ENCODE results near the gene C17orf100. TPM values are rescaled to one million over a fixed set of nuclear protein-coding genes. Genes with fewer than 3 reads are reported as not detected.

C17orf100 gene
- 10 to 100 TPM in 2 of 4 donors, 1 to 10 TPM in 2; 8.0 to 12.7 (median 9.6) TPM for polyA plus RNA-seq (ENCODE audit: insufficient read length in 4 of 4)

- peak in 3 of 4 donors; percentile 81 to 83 (median 82) for DNase-seq (ENCODE audit: low read depth in 4 of 4, low spot score in 3 of 4)
Observed at GRCh38 chr17:6651354-6651918, at the start of gene C17orf100, which contains the start of gene MED31. Gene C17orf100, plus strand, starts transcription at chr17:6651762. Its CDS starts 152 bp downstream, at chr17:6651914. Gene MED31, minus strand, starts transcription at chr17:6651605. Its CDS starts 77 bp downstream, at chr17:6651528.

- no peak for DNase-seq (ENCODE audit: low read depth in 4 of 4, low spot score in 3 of 4)
Observed at GRCh38 chr17:6602141-6602540, 49.4 kb upstream of the C17orf100 start.

DNA sequence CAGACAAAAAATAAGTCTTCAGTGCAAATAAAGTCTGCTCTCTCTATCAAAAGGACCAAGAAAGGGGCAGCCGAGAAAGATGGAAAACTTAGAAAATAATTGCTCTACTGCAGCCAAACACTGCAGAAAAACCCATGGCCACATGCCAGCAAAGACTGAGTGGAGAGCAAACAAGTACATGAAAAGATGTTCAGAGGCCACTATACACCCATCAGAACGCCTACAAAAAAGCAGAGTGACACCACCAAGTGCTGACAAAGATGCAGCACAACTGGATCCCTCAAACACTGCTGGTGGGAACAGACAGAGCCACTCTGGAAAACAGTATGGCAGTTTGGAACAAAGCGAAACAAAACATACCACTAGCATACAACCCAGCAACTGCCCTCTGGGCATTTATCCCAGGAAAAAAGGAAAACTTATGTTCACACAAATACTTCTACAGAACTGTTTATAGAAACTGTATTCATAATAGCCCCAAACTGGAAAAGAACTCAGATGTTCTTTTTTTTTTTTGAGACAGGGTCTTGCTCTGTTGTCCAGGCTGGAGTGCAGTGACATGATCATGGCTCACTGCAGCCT is 47.7 kb upstream of the C17orf100 start:
- DNase-seq (ENCODE audit: low read depth in 4 of 4, low spot score in 3 of 4), result peak in 1 of 4 donors; percentile 5

GRCh38 chr17:6605142-6605541 is 46.4 kb upstream of the C17orf100 start:
- no peak for DNase-seq (ENCODE audit: low read depth in 4 of 4, low spot score in 3 of 4)

- DNase-seq (ENCODE audit: low read depth in 4 of 4, low spot score in 3 of 4), result no peak
Observed at GRCh38 chr17:6608321-6608720, 43.2 kb upstream of the C17orf100 start.

- DNase-seq (ENCODE audit: low read depth in 4 of 4, low spot score in 3 of 4), result no peak
Observed at GRCh38 chr17:6610011-6610410, 41.6 kb upstream of the C17orf100 start.

GRCh38 chr17:6611231-6611630 is 40.3 kb upstream of the C17orf100 start:
- no peak for DNase-seq (ENCODE audit: low read depth in 4 of 4, low spot score in 3 of 4)

- no peak for DNase-seq (ENCODE audit: low read depth in 4 of 4, low spot score in 3 of 4)
Observed at GRCh38 chr17:6623941-6624340, 27.6 kb upstream of the C17orf100 start.

DNA sequence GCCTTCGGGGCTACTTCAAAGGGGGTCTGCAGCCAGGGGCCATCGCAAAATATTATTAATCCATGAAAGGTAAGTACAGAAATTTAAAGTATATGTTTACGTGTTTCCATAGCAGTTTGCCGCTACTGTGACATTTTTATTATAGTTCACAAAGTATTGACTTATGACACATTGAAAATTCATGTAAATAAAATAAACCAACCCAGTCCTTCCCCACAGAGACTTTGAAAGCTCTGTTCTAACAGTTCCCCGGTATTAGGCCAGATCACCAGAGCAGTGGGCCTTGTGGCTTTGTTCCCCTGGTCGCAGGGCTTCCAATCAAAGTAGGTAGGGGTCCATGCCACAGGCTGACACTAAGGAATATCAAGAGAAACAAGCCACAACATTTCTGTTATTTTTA is 24.9 kb upstream of the C17orf100 start:
- no peak for DNase-seq (ENCODE audit: low read depth in 4 of 4, low spot score in 3 of 4)

DNA sequence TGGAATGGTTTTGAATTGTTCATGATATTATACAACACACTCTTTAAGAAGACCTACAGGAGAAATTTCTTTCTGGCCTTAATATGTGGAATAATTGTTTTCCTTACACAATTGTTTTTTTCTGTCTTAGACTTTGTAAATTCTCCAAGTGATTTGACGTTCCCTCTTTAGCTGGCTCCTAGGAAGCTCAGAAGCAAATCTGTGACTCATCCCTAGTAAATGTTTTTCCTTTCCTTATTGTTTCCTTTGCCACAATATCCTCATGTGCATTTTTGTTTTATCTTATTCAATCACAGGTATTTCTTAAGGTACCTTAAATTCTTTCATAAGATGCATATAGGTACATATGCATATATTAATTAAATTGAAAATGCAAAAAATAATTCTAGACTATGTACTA is 24.5 kb upstream of the C17orf100 start:
- DNase-seq (ENCODE audit: low read depth in 4 of 4, low spot score in 3 of 4), result no peak

GRCh38 chr17:6630390-6630789 is 21.2 kb upstream of the C17orf100 start:
- DNase-seq (ENCODE audit: low read depth in 4 of 4, low spot score in 3 of 4), result no peak

GRCh38 chr17:6632530-6632929 is 19.0 kb upstream of the C17orf100 start:
- no peak for DNase-seq (ENCODE audit: low read depth in 4 of 4, low spot score in 3 of 4)

- no peak for DNase-seq (ENCODE audit: low read depth in 4 of 4, low spot score in 3 of 4)
Observed at GRCh38 chr17:6633263-6633662, 18.3 kb upstream of the C17orf100 start.

DNA sequence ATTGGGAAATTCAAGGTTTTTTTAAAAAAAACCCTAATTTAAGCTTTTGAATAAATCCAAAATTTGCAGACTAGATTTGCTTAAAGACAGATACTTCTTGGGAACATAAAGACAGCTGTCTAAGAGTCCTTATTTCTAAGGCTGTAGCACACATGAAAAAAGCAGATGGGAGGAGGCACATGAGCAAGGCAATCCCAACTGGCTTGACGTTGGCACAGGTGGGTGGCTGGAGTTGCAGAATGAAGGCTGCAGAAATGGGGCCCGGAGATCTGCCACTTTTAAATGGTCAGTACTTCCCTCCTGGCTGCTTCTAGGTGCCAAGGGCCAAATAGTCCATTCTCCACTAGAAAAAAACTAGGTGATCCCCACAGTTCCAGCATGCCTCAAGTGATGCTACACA is 15.5 kb upstream of the C17orf100 start:
- DNase-seq (ENCODE audit: low read depth in 4 of 4, low spot score in 3 of 4), result no peak

DNA sequence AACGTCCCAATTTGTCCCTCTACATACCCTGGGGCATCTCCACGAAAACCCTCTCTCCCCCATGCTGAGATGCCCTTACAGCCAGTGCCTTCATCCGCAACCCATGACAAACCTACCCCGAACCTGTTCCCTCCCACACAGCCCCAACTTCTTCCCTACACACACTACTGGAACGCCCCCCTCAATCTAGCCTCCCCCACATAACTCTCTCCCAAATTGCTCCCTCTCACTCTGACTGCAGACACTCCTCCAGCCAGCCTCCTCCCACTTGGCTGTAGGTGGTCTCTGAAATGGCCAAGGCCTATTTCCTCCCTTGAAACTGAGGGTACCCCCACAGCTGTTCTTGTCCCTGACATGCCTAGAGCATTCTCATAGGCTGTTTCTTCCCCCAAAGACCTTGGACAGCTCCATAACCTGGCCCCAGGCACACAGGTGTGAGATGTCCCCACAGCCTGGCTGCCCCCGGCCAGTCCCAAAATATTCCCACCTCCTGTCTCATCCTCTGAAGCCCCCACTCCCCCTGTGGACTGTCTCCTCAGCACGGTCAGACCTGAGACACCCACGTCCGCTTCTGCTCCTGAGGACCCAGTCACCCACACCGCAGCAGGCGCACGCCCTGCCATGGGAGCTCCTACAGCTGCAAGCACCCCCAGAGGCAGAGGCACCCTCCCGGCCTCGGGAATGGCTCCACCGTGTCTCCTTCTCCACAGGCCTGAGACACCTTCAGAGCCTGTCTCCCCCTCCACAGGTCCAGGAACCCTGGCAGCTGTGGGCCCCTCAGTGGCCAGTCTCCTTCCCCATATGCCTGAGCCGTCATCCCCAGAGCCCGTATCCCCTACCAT is 14.7 kb upstream of the C17orf100 start:
- DNase-seq (ENCODE audit: low read depth in 4 of 4, low spot score in 3 of 4), result no peak

GRCh38 chr17:6637458-6637840 is 14.1 kb upstream of the C17orf100 start:
- no peak for DNase-seq (ENCODE audit: low read depth in 4 of 4, low spot score in 3 of 4)

GRCh38 chr17:6638046-6638908 is 13.3 kb upstream of the C17orf100 start:
- no peak for DNase-seq (ENCODE audit: low read depth in 4 of 4, low spot score in 3 of 4)

DNA sequence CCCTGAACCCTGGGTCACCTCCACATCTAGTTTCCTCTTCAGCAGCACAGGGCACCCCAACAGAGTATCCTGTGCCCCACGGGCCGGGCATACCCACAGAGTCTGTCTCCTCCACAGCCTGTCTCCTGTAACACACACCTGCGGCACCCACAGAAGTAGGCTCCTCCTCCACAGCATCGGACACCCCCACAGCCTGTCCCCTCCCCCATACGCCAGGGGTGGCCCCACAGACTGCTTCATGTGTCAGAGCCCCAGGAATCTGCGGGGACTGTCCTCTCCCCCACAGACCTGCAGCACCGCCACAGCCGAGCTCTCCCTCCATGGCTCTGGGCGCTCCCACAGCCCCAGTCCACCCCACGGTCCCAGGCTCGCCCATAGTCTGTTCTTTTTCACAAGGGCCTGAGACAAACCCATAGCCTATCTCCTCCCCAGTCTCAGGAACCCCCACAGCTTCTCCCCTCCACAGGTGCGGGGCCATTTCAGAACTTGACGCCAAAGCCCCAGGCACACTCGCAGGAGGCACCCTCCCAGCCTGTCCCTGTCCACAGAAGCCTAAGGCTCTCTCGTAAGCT is 12.5 kb upstream of the C17orf100 start:
- no peak for DNase-seq (ENCODE audit: low read depth in 4 of 4, low spot score in 3 of 4)

GRCh38 chr17:6639586-6640535 is 11.7 kb upstream of the C17orf100 start:
- peak in 1 of 4 donors; percentile 46 for DNase-seq (ENCODE audit: low read depth in 4 of 4, low spot score in 3 of 4)
